ENCODE data around the gene CACNA1E. TPM values are rescaled to one million over a fixed set of nuclear protein-coding genes. Genes with fewer than 3 reads are reported as not detected.

Gene CACNA1E
- total and polyA plus RNA-seq, 2 experiments from 2014 or later, result 0.32 to 1.1 TPM

- Mint-ChIP-seq H3K27me3 (ENCODE audit: insufficient read depth, low read depth, poor library complexity) (peaks cover 3% of the 10 kb centered on the region), H3K4me3 (no peak overlapping the region)
- no peaks in the 10 kb centered on the region for H3K79me2 ChIP-seq (replicated peaks; ENCODE audit: insufficient read depth)
Observed at GRCh38 chr1:181643631-181644030, 160.3 kb downstream of the CACNA1E start.

More at GRCh38 chr1:181643631-181644030, 160.3 kb downstream of the CACNA1E start:
- no peaks in the 10 kb centered on the region for H4K20me1 ChIP-seq (replicated peaks; ENCODE audit: insufficient read depth)
- 0 out of 2 replicates have a peak, but pooled peaks cover 5% of the 10 kb centered on the region for H3K9me2 ChIP-seq (ENCODE audit: insufficient read depth)
- H2AFZ ChIP-seq, result no peak overlapping the region
- no peak overlapping the region for H3K27ac Mint-ChIP-seq
- H3K36me3 ChIP-seq (ENCODE audit: insufficient read depth), result no peaks in the 10 kb centered on the region
- H3K27ac ChIP-seq (ENCODE audit: low read depth), result no peak overlapping the region
- ATAC-seq (no peak), DNase-seq (ENCODE audit: low spot score) (no peak)
- no peaks in the 10 kb centered on the region for H3K4me1 ChIP-seq (ENCODE audit: insufficient read depth)
- no peaks in the 10 kb centered on the region for H3K36me3 Mint-ChIP-seq (ENCODE audit: low read depth)
- TF ChIP-seq ZNF331 (CRISPR knock-in tag; IDR thresholded peaks at IDR 0.05; ENCODE audit: low read depth) (no peak), CTCF (conservative IDR thresholded peaks at IDR 0.05; ENCODE audit: low read depth in 2 of 2) (no peak), JUNB (IDR thresholded peaks at IDR 0.05; ENCODE audit: unreplicated experiment) (no peak), ZNF114 (CRISPR knock-in tag; IDR thresholded peaks at IDR 0.05) (no peak), STAT1 (IDR thresholded peaks at IDR 0.05; ENCODE audit: unreplicated experiment) (no peak), EZH2phosphoT487 (IDR thresholded peaks at IDR 0.05; ENCODE audit: unreplicated experiment) (no peak), CREB1 (CRISPR knock-in tag; IDR thresholded peaks at IDR 0.05; ENCODE audit: low read depth) (no peak), POLR2AphosphoS5 (IDR thresholded peaks at IDR 0.05; ENCODE audit: low read depth) (no peak), NANOG (IDR thresholded peaks at IDR 0.05; ENCODE audit: borderline replicate concordance) (no peak), EZH2 (IDR thresholded peaks at IDR 0.05; ENCODE audit: low read depth, unreplicated experiment) (no peak)
- TF ChIP-seq, protein P1, sequence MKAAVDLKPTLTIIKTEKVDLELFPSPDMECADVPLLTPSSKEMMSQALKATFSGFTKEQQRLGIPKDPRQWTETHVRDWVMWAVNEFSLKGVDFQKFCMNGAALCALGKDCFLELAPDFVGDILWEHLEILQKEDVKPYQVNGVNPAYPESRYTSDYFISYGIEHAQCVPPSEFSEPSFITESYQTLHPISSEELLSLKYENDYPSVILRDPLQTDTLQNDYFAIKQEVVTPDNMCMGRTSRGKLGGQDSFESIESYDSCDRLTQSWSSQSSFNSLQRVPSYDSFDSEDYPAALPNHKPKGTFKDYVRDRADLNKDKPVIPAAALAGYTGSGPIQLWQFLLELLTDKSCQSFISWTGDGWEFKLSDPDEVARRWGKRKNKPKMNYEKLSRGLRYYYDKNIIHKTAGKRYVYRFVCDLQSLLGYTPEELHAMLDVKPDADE (IDR thresholded peaks at IDR 0.05), result no peak
- TF ChIP-seq, protein P2, sequence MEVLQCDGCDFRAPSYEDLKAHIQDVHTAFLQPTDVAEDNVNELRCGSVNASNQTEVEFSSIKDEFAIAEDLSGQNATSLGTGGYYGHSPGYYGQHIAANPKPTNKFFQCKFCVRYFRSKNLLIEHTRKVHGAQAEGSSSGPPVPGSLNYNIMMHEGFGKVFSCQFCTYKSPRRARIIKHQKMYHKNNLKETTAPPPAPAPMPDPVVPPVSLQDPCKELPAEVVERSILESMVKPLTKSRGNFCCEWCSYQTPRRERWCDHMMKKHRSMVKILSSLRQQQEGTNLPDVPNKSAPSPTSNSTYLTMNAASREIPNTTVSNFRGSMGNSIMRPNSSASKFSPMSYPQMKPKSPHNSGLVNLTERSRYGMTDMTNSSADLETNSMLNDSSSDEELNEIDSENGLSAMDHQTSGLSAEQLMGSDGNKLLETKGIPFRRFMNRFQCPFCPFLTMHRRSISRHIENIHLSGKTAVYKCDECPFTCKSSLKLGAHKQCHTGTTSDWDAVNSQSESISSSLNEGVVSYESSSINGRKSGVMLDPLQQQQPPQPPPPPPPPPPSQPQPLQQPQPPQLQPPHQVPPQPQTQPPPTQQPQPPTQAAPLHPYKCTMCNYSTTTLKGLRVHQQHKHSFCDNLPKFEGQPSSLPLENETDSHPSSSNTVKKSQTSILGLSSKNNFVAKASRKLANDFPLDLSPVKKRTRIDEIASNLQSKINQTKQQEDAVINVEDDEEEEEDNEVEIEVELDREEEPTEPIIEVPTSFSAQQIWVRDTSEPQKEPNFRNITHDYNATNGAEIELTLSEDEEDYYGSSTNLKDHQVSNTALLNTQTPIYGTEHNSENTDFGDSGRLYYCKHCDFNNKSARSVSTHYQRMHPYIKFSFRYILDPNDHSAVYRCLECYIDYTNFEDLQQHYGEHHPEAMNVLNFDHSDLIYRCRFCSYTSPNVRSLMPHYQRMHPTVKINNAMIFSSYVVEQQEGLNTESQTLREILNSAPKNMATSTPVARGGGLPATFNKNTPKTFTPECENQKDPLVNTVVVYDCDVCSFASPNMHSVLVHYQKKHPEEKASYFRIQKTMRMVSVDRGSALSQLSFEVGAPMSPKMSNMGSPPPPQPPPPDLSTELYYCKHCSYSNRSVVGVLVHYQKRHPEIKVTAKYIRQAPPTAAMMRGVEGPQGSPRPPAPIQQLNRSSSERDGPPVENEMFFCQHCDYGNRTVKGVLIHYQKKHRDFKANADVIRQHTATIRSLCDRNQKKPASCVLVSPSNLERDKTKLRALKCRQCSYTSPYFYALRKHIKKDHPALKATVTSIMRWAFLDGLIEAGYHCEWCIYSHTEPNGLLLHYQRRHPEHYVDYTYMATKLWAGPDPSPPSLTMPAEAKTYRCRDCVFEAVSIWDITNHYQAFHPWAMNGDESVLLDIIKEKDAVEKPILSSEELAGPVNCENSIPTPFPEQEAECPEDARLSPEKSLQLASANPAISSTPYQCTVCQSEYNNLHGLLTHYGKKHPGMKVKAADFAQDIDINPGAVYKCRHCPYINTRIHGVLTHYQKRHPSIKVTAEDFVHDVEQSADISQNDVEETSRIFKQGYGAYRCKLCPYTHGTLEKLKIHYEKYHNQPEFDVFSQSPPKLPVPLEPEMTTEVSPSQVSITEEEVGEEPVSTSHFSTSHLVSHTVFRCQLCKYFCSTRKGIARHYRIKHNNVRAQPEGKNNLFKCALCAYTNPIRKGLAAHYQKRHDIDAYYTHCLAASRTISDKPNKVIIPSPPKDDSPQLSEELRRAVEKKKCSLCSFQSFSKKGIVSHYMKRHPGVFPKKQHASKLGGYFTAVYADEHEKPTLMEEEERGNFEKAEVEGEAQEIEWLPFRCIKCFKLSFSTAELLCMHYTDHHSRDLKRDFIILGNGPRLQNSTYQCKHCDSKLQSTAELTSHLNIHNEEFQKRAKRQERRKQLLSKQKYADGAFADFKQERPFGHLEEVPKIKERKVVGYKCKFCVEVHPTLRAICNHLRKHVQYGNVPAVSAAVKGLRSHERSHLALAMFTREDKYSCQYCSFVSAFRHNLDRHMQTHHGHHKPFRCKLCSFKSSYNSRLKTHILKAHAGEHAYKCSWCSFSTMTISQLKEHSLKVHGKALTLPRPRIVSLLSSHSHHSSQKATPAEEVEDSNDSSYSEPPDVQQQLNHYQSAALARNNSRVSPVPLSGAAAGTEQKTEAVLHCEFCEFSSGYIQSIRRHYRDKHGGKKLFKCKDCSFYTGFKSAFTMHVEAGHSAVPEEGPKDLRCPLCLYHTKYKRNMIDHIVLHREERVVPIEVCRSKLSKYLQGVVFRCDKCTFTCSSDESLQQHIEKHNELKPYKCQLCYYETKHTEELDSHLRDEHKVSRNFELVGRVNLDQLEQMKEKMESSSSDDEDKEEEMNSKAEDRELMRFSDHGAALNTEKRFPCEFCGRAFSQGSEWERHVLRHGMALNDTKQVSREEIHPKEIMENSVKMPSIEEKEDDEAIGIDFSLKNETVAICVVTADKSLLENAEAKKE (CRISPR knock-in tag; IDR thresholded peaks at IDR 0.05), result no peak
- TF ChIP-seq, protein P3, sequence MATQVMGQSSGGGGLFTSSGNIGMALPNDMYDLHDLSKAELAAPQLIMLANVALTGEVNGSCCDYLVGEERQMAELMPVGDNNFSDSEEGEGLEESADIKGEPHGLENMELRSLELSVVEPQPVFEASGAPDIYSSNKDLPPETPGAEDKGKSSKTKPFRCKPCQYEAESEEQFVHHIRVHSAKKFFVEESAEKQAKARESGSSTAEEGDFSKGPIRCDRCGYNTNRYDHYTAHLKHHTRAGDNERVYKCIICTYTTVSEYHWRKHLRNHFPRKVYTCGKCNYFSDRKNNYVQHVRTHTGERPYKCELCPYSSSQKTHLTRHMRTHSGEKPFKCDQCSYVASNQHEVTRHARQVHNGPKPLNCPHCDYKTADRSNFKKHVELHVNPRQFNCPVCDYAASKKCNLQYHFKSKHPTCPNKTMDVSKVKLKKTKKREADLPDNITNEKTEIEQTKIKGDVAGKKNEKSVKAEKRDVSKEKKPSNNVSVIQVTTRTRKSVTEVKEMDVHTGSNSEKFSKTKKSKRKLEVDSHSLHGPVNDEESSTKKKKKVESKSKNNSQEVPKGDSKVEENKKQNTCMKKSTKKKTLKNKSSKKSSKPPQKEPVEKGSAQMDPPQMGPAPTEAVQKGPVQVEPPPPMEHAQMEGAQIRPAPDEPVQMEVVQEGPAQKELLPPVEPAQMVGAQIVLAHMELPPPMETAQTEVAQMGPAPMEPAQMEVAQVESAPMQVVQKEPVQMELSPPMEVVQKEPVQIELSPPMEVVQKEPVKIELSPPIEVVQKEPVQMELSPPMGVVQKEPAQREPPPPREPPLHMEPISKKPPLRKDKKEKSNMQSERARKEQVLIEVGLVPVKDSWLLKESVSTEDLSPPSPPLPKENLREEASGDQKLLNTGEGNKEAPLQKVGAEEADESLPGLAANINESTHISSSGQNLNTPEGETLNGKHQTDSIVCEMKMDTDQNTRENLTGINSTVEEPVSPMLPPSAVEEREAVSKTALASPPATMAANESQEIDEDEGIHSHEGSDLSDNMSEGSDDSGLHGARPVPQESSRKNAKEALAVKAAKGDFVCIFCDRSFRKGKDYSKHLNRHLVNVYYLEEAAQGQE (IDR thresholded peaks at IDR 0.05; ENCODE audit: unreplicated experiment), result no peak
- H3K4me3 ChIP-seq, result no peak overlapping the region
- H3K9me3 Mint-ChIP-seq, result no peaks in the 10 kb centered on the region
- no peaks in the 10 kb centered on the region for H3F3A ChIP-seq (replicated peaks; ENCODE audit: low read depth)
- H3K4me2 ChIP-seq, result no peak overlapping the region
- H3K27me3 ChIP-seq (ENCODE audit: insufficient read depth), result no peaks in the 10 kb centered on the region
- H3K4me1 Mint-ChIP-seq, result peaks cover 6% of the 10 kb centered on the region; the same call in 1 of the 3 replicates
